Measurements from ENCODE around the gene KIAA0825. TPM values are rescaled to one million over a fixed set of nuclear protein-coding genes. Genes with fewer than 3 reads are reported as not detected.
"Not testable (repeated sequence)": the region's sequence is repeated elsewhere in the genome, so short reads cannot be mapped to it uniquely, and the experiment has no call there.

The KIAA0825 gene
- total RNA-seq, 4 donors from 2014 or later = 4.8 to 11.8 (median 7.2) TPM

- Histone ChIP-seq H3K36me3 (no peaks in the 10 kb centered on the region), H3K4me3 (no peak overlapping the region), H3K27me3 (no peaks in the 10 kb centered on the region), H3K4me1 (no peaks in the 10 kb centered on the region), H3K9me3 (no peaks in the 10 kb centered on the region), H3K27ac (no peak overlapping the region)
- no peak for DNase-seq (ENCODE audit: low spot score in 2 of 2)
- TF ChIP-seq EP300 (IDR thresholded peaks at IDR 0.05) (no peak), CTCF (IDR thresholded peaks at IDR 0.05) (no peak), POLR2A (IDR thresholded peaks at IDR 0.05) (no peak)
Observed at GRCh38 chr5:94180761-94181160, 437.6 kb downstream of the KIAA0825 start.

- DNase-seq (ENCODE audit: low spot score in 2 of 2) = no peak
- Histone ChIP-seq H3K4me1 (no peaks in the 10 kb centered on the region), H3K36me3 (no peaks in the 10 kb centered on the region), H3K9me3 (no peaks in the 10 kb centered on the region), H3K4me3 (no peak overlapping the region), H3K27ac (no peak overlapping the region), H3K27me3 (no peaks in the 10 kb centered on the region)
- WGBS, 2 donors = 79 to 92% methylated on average over 1 of the region's 1 CpG
- no peak for TF ChIP-seq CTCF (IDR thresholded peaks at IDR 0.05)
- TF ChIP-seq POLR2A (IDR thresholded peaks at IDR 0.05) = no peak
- no peak for TF ChIP-seq EP300 (IDR thresholded peaks at IDR 0.05)
Observed at GRCh38 chr5:94175912-94176311, 442.5 kb downstream of the KIAA0825 start.

GRCh38 chr5:94174748-94175411 lies 443.5 kb downstream of the KIAA0825 start:
- no peaks in the 10 kb centered on the region for H3K27me3 ChIP-seq
- H3K4me3 ChIP-seq = no peak overlapping the region
- no peak for DNase-seq (ENCODE audit: low spot score in 2 of 2)
- no peaks in the 10 kb centered on the region for H3K36me3 ChIP-seq
- H3K4me1 ChIP-seq = no peaks in the 10 kb centered on the region
- H3K9me3 ChIP-seq = no peaks in the 10 kb centered on the region
- 86 to 88% methylated on average over 2 of the region's 2 CpGs for WGBS, 2 donors
- TF ChIP-seq CTCF (IDR thresholded peaks at IDR 0.05) (no peak), EP300 (IDR thresholded peaks at IDR 0.05) (no peak), POLR2A (IDR thresholded peaks at IDR 0.05) (no peak)
- no peak overlapping the region for H3K27ac ChIP-seq

- H3K27ac ChIP-seq = no peak overlapping the region
- H3K4me1 ChIP-seq = no peaks in the 10 kb centered on the region
- DNase-seq (ENCODE audit: low spot score in 2 of 2) = no peak
- H3K36me3 ChIP-seq = no peaks in the 10 kb centered on the region
- 98% methylated on average over 1 of the region's 1 CpG for WGBS, 2 donors
- H3K4me3 ChIP-seq = no peak overlapping the region
- H3K27me3 ChIP-seq = no peaks in the 10 kb centered on the region
- no peaks in the 10 kb centered on the region for H3K9me3 ChIP-seq
- TF ChIP-seq CTCF (IDR thresholded peaks at IDR 0.05) (no peak), POLR2A (IDR thresholded peaks at IDR 0.05) (no peak), EP300 (IDR thresholded peaks at IDR 0.05) (no peak)
Observed at GRCh38 chr5:94173100-94173499, 445.3 kb downstream of the KIAA0825 start.

- H3K4me1 ChIP-seq; H3K27me3 ChIP-seq; DNase-seq (ENCODE audit: low spot score in 2 of 2); H3K27ac ChIP-seq; H3K9me3 ChIP-seq; H3K4me3 ChIP-seq; H3K36me3 ChIP-seq: not testable (repeated sequence)
- 89 to 98% methylated on average over 3 of the region's 3 CpGs for WGBS, 2 donors
Observed at GRCh38 chr5:94171070-94171469, 447.3 kb downstream of the KIAA0825 start.

GRCh38 chr5:94170158-94170557 lies 448.2 kb downstream of the KIAA0825 start:
- H3K27me3 ChIP-seq; H3K4me1 ChIP-seq; H3K27ac ChIP-seq; H3K36me3 ChIP-seq; H3K9me3 ChIP-seq; H3K4me3 ChIP-seq; DNase-seq (ENCODE audit: low spot score in 2 of 2): not testable (repeated sequence)
- 91 to 92% methylated on average over 6 of the region's 6 CpGs for WGBS, 2 donors

Data from tibial nerve (tissue), 4 donors.